ENCODE results near the gene CLEC2B. TPM values are rescaled to one million over a fixed set of nuclear protein-coding genes. Genes with fewer than 3 reads are reported as not detected.

CLEC2B gene
- total RNA-seq, 1 donor from 2014 or later, result 4.4 TPM

DNA sequence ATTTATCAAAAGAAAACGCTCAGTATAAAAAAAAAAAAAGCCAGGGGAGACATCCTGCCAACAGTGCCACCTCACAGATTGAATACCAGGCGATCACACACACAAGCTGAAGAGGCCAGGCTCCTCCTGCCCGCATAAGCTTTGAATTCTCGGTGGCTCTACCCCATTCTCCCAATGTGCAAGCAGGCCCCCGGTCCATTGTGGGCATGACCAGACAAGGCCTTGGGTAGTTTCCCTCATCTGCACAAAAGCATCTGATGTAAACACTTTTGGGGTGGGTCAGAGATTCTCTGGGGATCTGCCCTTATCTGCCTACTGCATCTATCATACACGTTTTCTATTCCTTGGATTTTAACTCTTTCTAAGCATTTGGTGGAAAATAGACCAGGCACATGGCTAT lies 28.4 kb upstream of the CLEC2B start:
- Histone ChIP-seq H3K4me1 (no peaks in the 10 kb centered on the region), H3K27ac (replicated peaks) (no peak overlapping the region), H3K9me3 (replicated peaks) (peaks cover 13% of the 10 kb centered on the region), H3K36me3 (no peaks in the 10 kb centered on the region), H3K27me3 (ENCODE audit: low read depth) (peaks cover 4% of the 10 kb centered on the region), H3K4me3 (no peak overlapping the region)
- TF ChIP-seq CTCF (IDR thresholded peaks at IDR 0.05; ENCODE audit: borderline replicate concordance), result no peak
- no peak for DNase-seq
- intact Hi-C loops (cut with micrococcal nuclease), result no loop called here

GRCh38 chr12:9895215-9895971 lies 26.2 kb upstream of the CLEC2B start:
- Histone ChIP-seq H3K4me1 (no peaks in the 10 kb centered on the region), H3K27me3 (ENCODE audit: low read depth) (peaks cover 4% of the 10 kb centered on the region), H3K27ac (replicated peaks) (no peak overlapping the region), H3K4me3 (no peak overlapping the region), H3K9me3 (replicated peaks) (no peaks in the 10 kb centered on the region), H3K36me3 (no peaks in the 10 kb centered on the region)
- no peak for TF ChIP-seq CTCF (IDR thresholded peaks at IDR 0.05; ENCODE audit: borderline replicate concordance)
- no peak for DNase-seq
- intact Hi-C loops (cut with micrococcal nuclease), result no loop called here

- DNase-seq, result no peak
- intact Hi-C loops (cut with micrococcal nuclease), result no loop called here
- Histone ChIP-seq H3K4me3 (no peak overlapping the region), H3K36me3 (no peaks in the 10 kb centered on the region), H3K27ac (replicated peaks) (no peak overlapping the region), H3K4me1 (no peaks in the 10 kb centered on the region), H3K27me3 (ENCODE audit: low read depth) (no peaks in the 10 kb centered on the region), H3K9me3 (replicated peaks) (no peaks in the 10 kb centered on the region)
- TF ChIP-seq CTCF (IDR thresholded peaks at IDR 0.05; ENCODE audit: borderline replicate concordance), result no peak
Observed at GRCh38 chr12:9888665-9889273, 19.6 kb upstream of the CLEC2B start.

DNA sequence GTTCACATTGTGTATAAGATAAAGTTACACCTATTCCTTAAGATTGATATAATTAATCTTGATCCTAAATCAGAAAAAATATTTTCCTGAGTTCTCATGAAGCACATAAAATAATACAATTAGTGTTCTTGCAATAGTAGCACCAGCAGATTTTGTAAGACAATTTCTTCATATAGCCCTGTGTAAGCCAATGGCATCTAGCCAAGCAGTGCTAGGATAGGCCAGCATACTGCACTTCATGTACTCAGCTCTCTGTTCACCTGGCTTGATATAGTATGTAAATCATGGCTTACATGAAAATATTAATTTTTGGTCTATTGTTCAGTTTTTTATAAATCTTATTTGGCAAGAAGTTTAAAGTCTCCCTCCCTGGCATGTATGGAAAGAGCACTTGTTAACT lies 14.0 kb upstream of the CLEC2B start:
- Histone ChIP-seq H3K36me3 (no peaks in the 10 kb centered on the region), H3K27ac (replicated peaks) (no peak overlapping the region), H3K27me3 (ENCODE audit: low read depth) (no peaks in the 10 kb centered on the region), H3K9me3 (replicated peaks) (no peaks in the 10 kb centered on the region), H3K4me1 (no peaks in the 10 kb centered on the region), H3K4me3 (no peak overlapping the region)
- no peak for TF ChIP-seq CTCF (IDR thresholded peaks at IDR 0.05; ENCODE audit: borderline replicate concordance)
- intact Hi-C loops (cut with micrococcal nuclease), result no loop called here
- no peak for DNase-seq

DNA sequence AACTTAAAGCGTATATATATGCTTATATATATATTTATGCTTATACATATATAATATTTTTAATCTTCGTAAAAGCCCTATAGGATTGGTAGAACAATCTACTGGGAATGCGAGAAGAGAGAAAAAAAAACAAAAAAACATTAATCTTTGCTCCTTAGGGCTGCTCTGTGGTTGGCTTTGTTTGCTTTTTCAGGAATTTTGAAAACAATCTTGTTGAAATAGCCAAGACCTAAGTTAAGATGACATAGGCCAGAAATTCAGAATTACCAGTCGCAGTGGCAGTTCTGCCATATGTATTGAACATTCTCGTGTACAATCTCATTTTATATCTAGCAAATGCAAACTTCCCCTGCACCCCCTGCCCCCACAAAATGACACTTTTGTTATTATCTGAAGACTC lies 12.8 kb upstream of the CLEC2B start:
- Histone ChIP-seq H3K36me3 (no peaks in the 10 kb centered on the region), H3K9me3 (replicated peaks) (no peaks in the 10 kb centered on the region), H3K27me3 (ENCODE audit: low read depth) (no peaks in the 10 kb centered on the region), H3K27ac (replicated peaks) (no peak overlapping the region), H3K4me1 (no peaks in the 10 kb centered on the region), H3K4me3 (no peak overlapping the region)
- TF ChIP-seq CTCF (IDR thresholded peaks at IDR 0.05; ENCODE audit: borderline replicate concordance), result no peak
- no peak for DNase-seq
- intact Hi-C loops (cut with micrococcal nuclease), result no loop called here
